Neuronal stem cell (in vitro differentiated cells): ENCODE measurements around the gene MAPK10.

ENCODE experiments used
- DNase-seq: peaks from one replicate; pipeline ENCODE4 v3.0.0-alpha.2; 2013; ENCODE audit warnings: low spot score
- H2AFZ ChIP-seq: one replicate; pipeline ENCODE4 v1.6.1; 2013; ENCODE audit warnings: mild to moderate bottlenecking, low read length, inconsistent platforms
- H2AK5ac ChIP-seq: 2 replicates; pipeline ENCODE4 v1.6.1; 2013; ENCODE audit warnings: low read depth, mild to moderate bottlenecking, inconsistent platforms, low read length, moderate library complexity, mixed read lengths
- H2BK120ac ChIP-seq: 2 replicates; pipeline ENCODE4 v1.6.1; 2013; ENCODE audit warnings: low read depth, mild to moderate bottlenecking, inconsistent platforms, low read length, moderate library complexity, mixed read lengths
- H2BK12ac ChIP-seq: one replicate; pipeline ENCODE4 v1.6.1; 2013; ENCODE audit warnings: low read length, inconsistent platforms
- H2BK15ac ChIP-seq: 2 replicates; pipeline ENCODE4 v1.6.1; 2013; ENCODE audit warnings: mild to moderate bottlenecking, low read length, inconsistent platforms, mixed read lengths
- H2BK5ac ChIP-seq: one replicate; pipeline ENCODE4 v1.6.1; 2013; ENCODE audit warnings: inconsistent platforms, mild to moderate bottlenecking, low read length, moderate library complexity
- H3K14ac ChIP-seq: one replicate; pipeline ENCODE4 v1.6.1; 2013; ENCODE audit warnings: low read length, inconsistent platforms
- H3K18ac ChIP-seq: 2 replicates; pipeline ENCODE4 v1.6.1; 2013; ENCODE audit warnings: low read length, inconsistent platforms
- H3K23ac ChIP-seq: 2 replicates; pipeline ENCODE4 v1.6.1; 2013; ENCODE audit warnings: low read depth, mild to moderate bottlenecking, mixed read lengths, low read length, inconsistent platforms; ENCODE audit not compliant: poor library complexity
- H3K27ac ChIP-seq: replicated peaks from 3 replicates; pipeline ENCODE4 v1.5.1; 2013; ENCODE audit warnings: low read length, inconsistent platforms
- H3K27me3 ChIP-seq, 3 experiments: 2 replicates each; pipeline ENCODE4 v1.6.1; 2013; ENCODE audit warnings: low read length in 3 of 3, mild to moderate bottlenecking in 2 of 3, inconsistent platforms in 1 of 3, low read depth in 1 of 3, mixed read lengths in 1 of 3, moderate library complexity in 1 of 3; ENCODE audit not compliant: control insufficient read depth in 3 of 3, insufficient read depth in 3 of 3
- H3K36me3 ChIP-seq, 2 donors: replicated peaks in 1 of 2; 2 replicates each; pipeline ENCODE4 v1.6.1; 2013; ENCODE audit warnings: low read length in 2 of 2; ENCODE audit not compliant: control insufficient read depth in 2 of 2, insufficient read depth in 2 of 2
- H3K4ac ChIP-seq: 2 replicates; pipeline ENCODE4 v1.6.1; 2013; ENCODE audit warnings: inconsistent platforms, mild to moderate bottlenecking, low read length, moderate library complexity
- H3K4me1 ChIP-seq, 2 donors: 1 replicate in 1 of 2; 2 replicates in 1 of 2; pipeline ENCODE4 v1.6.1; 2013; ENCODE audit warnings: low read length in 2 of 2, low read depth in 1 of 2; ENCODE audit not compliant: control insufficient read depth in 2 of 2, insufficient read depth in 1 of 2
- H3K4me2 ChIP-seq: one replicate; pipeline ENCODE4 v1.6.1; 2013; ENCODE audit warnings: mild to moderate bottlenecking, low read length, inconsistent platforms; ENCODE audit not compliant: insufficient read depth, poor library complexity, severe bottlenecking
- H3K4me3 ChIP-seq, 2 donors: 2 replicates each; pipeline ENCODE4 v1.5.1; 2013; ENCODE audit warnings: low read length in 2 of 2, mild to moderate bottlenecking in 2 of 2, inconsistent platforms in 1 of 2, moderate library complexity in 1 of 2
- H3K79me1 ChIP-seq: one replicate; pipeline ENCODE4 v1.6.1; 2013; ENCODE audit warnings: low read depth, mild to moderate bottlenecking, inconsistent platforms, low read length, moderate library complexity
- H3K9ac ChIP-seq: one replicate; pipeline ENCODE4 v1.6.1; 2013; ENCODE audit warnings: mild to moderate bottlenecking, low read depth, low read length, inconsistent platforms; ENCODE audit not compliant: poor library complexity
- H3K9me3 ChIP-seq, 2 donors: replicated peaks in 1 of 2; 2 replicates each; pipeline versions ENCODE3 to v1.6.1; 2013; ENCODE audit warnings: low read length in 2 of 2, mild to moderate bottlenecking in 2 of 2, inconsistent platforms in 1 of 2, low read depth in 1 of 2, mixed read lengths in 1 of 2, moderate library complexity in 1 of 2; ENCODE audit not compliant: control insufficient read depth in 2 of 2, insufficient read depth in 1 of 2
- H4K8ac ChIP-seq: one replicate; pipeline ENCODE4 v1.6.1; 2013; ENCODE audit warnings: low read depth, mild to moderate bottlenecking, inconsistent platforms, low read length, moderate library complexity
- H4K91ac ChIP-seq: one replicate; pipeline ENCODE4 v1.6.1; 2013; ENCODE audit warnings: low read length, low read depth, mild to moderate bottlenecking, inconsistent platforms; ENCODE audit not compliant: poor library complexity
- WGBS, 2 donors: extraction: QIAGEN DNeasy Blood & Tissue Kit; methylation state at CpG; one replicate each; pipeline ENCODE4 v1.1.7; 2013; ENCODE audit warnings: missing lambda C conversion rate in 2 of 2, mixed read lengths in 1 of 2; ENCODE audit not compliant: insufficient read length in 2 of 2, insufficient replicate concordance in 1 of 2; ENCODE audit errors: extremely low coverage in 2 of 2; 5-methylcytosine and 5-hydroxymethylcytosine counted together

MAPK10 gene

DNA sequence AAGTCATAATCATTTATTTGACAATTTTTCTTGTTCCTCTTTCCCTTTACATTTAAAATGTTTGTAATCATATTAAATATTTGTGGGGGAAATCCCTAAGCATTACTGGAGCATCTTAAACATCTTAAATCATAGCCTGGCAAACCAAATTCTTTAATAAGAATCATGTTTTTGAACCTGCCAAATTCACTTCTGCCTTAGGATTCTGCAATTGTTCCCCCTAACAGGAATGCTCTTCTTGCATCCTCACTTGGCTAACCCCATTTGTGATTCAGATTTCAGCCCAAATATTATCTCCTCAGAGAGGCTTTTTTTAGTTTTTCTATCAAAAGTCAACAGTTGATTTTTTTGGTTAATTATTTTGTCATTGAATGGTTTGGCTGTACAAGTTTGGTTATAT lies 241.1 kb downstream of the MAPK10 start:
- Histone ChIP-seq H2AFZ (no peak overlapping the region), H4K91ac (no peak overlapping the region), H3K4me3 (no peak overlapping the region), H3K4me1 (no peaks in the 10 kb centered on the region), H3K79me1 (no peaks in the 10 kb centered on the region), H3K18ac (no peak overlapping the region), H3K36me3 (peaks cover 5 to 50% of the 10 kb centered on the region in 2 donors), H3K27ac (no peak overlapping the region), H2AK5ac (no peak overlapping the region), H3K9me3 (peaks cover 12 to 21% of the 10 kb centered on the region in 2 donors), H3K4me2 (no peak overlapping the region), H3K23ac (no peak overlapping the region), H3K14ac (no peak overlapping the region), H3K9ac (no peak overlapping the region), H2BK120ac (no peak overlapping the region), H4K8ac (no peak overlapping the region), H2BK12ac (no peak overlapping the region), H2BK15ac (no peak overlapping the region), H3K27me3 (no peaks in the 10 kb centered on the region), H3K4ac (no peak overlapping the region), H2BK5ac (no peak overlapping the region)
- no peak for DNase-seq

DNA sequence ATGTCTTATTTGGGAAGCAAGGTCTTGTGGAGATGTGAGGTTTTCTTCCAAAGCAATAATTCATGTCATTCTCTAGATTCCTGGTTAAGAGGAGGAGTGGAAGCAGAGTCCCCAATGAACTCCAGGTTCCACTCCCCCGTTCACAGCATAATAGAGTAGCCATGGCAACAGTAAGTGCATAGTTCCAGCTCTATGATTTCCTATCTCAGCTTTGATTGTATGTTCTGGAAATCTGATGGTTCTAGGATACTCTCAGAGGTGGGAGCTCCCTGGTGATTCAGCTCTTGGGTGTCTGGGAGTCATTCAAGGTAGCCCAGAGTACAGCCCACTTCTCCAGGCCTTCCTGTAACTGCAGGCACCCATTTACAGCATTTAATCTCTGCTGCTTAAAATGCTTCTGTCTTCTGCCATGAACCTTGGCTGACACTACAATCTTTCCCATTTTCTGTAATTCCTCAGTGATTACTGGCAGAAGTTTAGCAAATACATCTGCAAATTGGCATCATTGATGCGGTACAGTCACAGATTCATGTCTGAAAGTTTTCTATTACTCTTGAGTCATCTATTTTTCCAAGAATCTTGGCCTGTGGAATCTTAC lies 242.0 kb downstream of the MAPK10 start:
- Histone ChIP-seq H3K4me1 (no peaks in the 10 kb centered on the region), H2AK5ac (no peak overlapping the region), H3K36me3 (peaks cover 5 to 43% of the 10 kb centered on the region in 2 donors), H3K23ac (no peak overlapping the region), H3K18ac (no peak overlapping the region), H4K91ac (no peak overlapping the region), H4K8ac (no peak overlapping the region), H3K4ac (no peak overlapping the region), H2BK120ac (no peak overlapping the region), H3K14ac (no peak overlapping the region), H3K79me1 (no peaks in the 10 kb centered on the region), H2BK15ac (no peak overlapping the region), H3K27ac (no peak overlapping the region), H2BK12ac (no peak overlapping the region), H3K4me3 (no peak overlapping the region), H3K9ac (no peak overlapping the region), H2AFZ (no peak overlapping the region), H3K4me2 (no peak overlapping the region), H3K27me3 (no peaks in the 10 kb centered on the region), H2BK5ac (no peak overlapping the region), H3K9me3 (peaks cover 12 to 28% of the 10 kb centered on the region in 2 donors)
- no CpG with 5 or more reads among the region's 2 CpGs for WGBS, 2 donors
- DNase-seq: no peak

- H3K36me3 ChIP-seq: peaks cover 5 to 32% of the 10 kb centered on the region in 2 donors
- no peak overlapping the region for H3K18ac ChIP-seq
- H3K4me3 ChIP-seq: no peak overlapping the region
- WGBS, 2 donors: no CpG with 5 or more reads among the region's 2 CpGs
- no peak overlapping the region for H3K23ac ChIP-seq
- H2AK5ac ChIP-seq: no peak overlapping the region
- no peak overlapping the region for H2BK5ac ChIP-seq
- H3K27me3 ChIP-seq: no peaks in the 10 kb centered on the region
- no peak overlapping the region for H3K9ac ChIP-seq
- H3K79me1 ChIP-seq: no peaks in the 10 kb centered on the region
- H3K4ac ChIP-seq: no peak overlapping the region
- no peak overlapping the region for H2AFZ ChIP-seq
- H3K9me3 ChIP-seq: peaks cover 12 to 30% of the 10 kb centered on the region in 2 donors
- H3K4me2 ChIP-seq: no peak overlapping the region
- H2BK12ac ChIP-seq: no peak overlapping the region
- H2BK15ac ChIP-seq: no peak overlapping the region
- no peaks in the 10 kb centered on the region for H3K4me1 ChIP-seq
- no peak overlapping the region for H3K14ac ChIP-seq
- H2BK120ac ChIP-seq: no peak overlapping the region
- no peak overlapping the region for H4K8ac ChIP-seq
- H4K91ac ChIP-seq: no peak overlapping the region
- DNase-seq: no peak
- no peak overlapping the region for H3K27ac ChIP-seq
Measured at GRCh38 chr4:86114563-86114962, 245.3 kb downstream of the MAPK10 start.

GRCh38 chr4:86108834-86109233 lies 251.0 kb downstream of the MAPK10 start:
- H2AK5ac ChIP-seq: no peak overlapping the region
- no peak overlapping the region for H3K4me2 ChIP-seq
- peaks cover 0 to 37% of the 10 kb centered on the region in 2 donors for H3K36me3 ChIP-seq
- H3K4ac ChIP-seq: no peak overlapping the region
- DNase-seq: no peak
- H3K23ac ChIP-seq: no peak overlapping the region
- H3K4me3 ChIP-seq: no peak overlapping the region
- no peak overlapping the region for H2AFZ ChIP-seq
- H2BK12ac ChIP-seq: no peak overlapping the region
- H4K8ac ChIP-seq: no peak overlapping the region
- no CpG with 5 or more reads among the region's 2 CpGs for WGBS, 2 donors
- no peak overlapping the region for H2BK15ac ChIP-seq
- no peaks in the 10 kb centered on the region for H3K79me1 ChIP-seq
- H3K9ac ChIP-seq: no peak overlapping the region
- H4K91ac ChIP-seq: no peak overlapping the region
- peaks cover 0 to 15% of the 10 kb centered on the region in 2 donors for H3K9me3 ChIP-seq
- H3K4me1 ChIP-seq: no peaks in the 10 kb centered on the region
- no peak overlapping the region for H3K27ac ChIP-seq
- no peak overlapping the region for H3K14ac ChIP-seq
- H3K18ac ChIP-seq: no peak overlapping the region
- H3K27me3 ChIP-seq: no peaks in the 10 kb centered on the region
- no peak overlapping the region for H2BK120ac ChIP-seq
- no peak overlapping the region for H2BK5ac ChIP-seq
